ENCODE results near the gene FAM181A.
A peak's percentile ranks its signal among the peaks of the same experiment; 100 is the strongest.

FAM181A gene

GRCh38 chr14:93947282-93947681, 20.1 kb downstream of the FAM181A start:
- no peak for DNase-seq (ENCODE audit: low read depth in 1 of 2, low spot score in 1 of 2)

GRCh38 chr14:93949511-93950075, 22.4 kb downstream of the FAM181A start:
- DNase-seq (ENCODE audit: low read depth in 1 of 2, low spot score in 1 of 2): no peak

- DNase-seq (ENCODE audit: low read depth in 1 of 2, low spot score in 1 of 2): no peak
These were observed 23.9 kb downstream of the FAM181A start for GRCh38 chr14:93950948-93951634.

- DNase-seq (ENCODE audit: low read depth in 1 of 2, low spot score in 1 of 2): no peak
These were observed 24.7 kb downstream of the FAM181A start for GRCh38 chr14:93951635-93952540.

- DNase-seq (ENCODE audit: low read depth in 1 of 2, low spot score in 1 of 2): no peak
These were observed 25.7 kb downstream of the FAM181A start for GRCh38 chr14:93952829-93953228.

- no peak for DNase-seq (ENCODE audit: low read depth in 1 of 2, low spot score in 1 of 2)
These were observed 26.1 kb downstream of the FAM181A start for GRCh38 chr14:93953263-93953662.

GRCh38 chr14:93953739-93954515, 26.8 kb downstream of the FAM181A start:
- no peak for DNase-seq (ENCODE audit: low read depth in 1 of 2, low spot score in 1 of 2)

- DNase-seq (ENCODE audit: low read depth in 1 of 2, low spot score in 1 of 2): no peak
These were observed 27.3 kb downstream of the FAM181A start for GRCh38 chr14:93954516-93954830.

GRCh38 chr14:93954900-93955849, 28.0 kb downstream of the FAM181A start:
- no peak for DNase-seq (ENCODE audit: low read depth in 1 of 2, low spot score in 1 of 2)

- no peak for DNase-seq (ENCODE audit: low read depth in 1 of 2, low spot score in 1 of 2)
These were observed 28.8 kb downstream of the FAM181A start for GRCh38 chr14:93955850-93956481.

- no peak for DNase-seq (ENCODE audit: low read depth in 1 of 2, low spot score in 1 of 2)
These were observed 29.6 kb downstream of the FAM181A start for GRCh38 chr14:93956514-93957332.

- no peak for DNase-seq (ENCODE audit: low read depth in 1 of 2, low spot score in 1 of 2)
These were observed 30.2 kb downstream of the FAM181A start for GRCh38 chr14:93957333-93957710.

GRCh38 chr14:93957751-93958566, 30.8 kb downstream of the FAM181A start:
- no peak for DNase-seq (ENCODE audit: low read depth in 1 of 2, low spot score in 1 of 2)

GRCh38 chr14:93958567-93959238, 31.6 kb downstream of the FAM181A start:
- no peak for DNase-seq (ENCODE audit: low read depth in 1 of 2, low spot score in 1 of 2)

- DNase-seq (ENCODE audit: low read depth in 1 of 2, low spot score in 1 of 2): peak; percentile 77 to 94
These were observed 32.3 kb downstream of the FAM181A start for GRCh38 chr14:93959239-93960107.

GRCh38 chr14:93960108-93960475, 32.9 kb downstream of the FAM181A start:
- no peak for DNase-seq (ENCODE audit: low read depth in 1 of 2, low spot score in 1 of 2)

All from activated CD4-positive, alpha-beta T cell treated with anti-CD3 and anti-CD28 coated beads, Interleukin-2, amount 50 U/mL, for 24 hours (primary cell).